ENCODE measurements around the gene DNAH5. TPM values are rescaled to one million over a fixed set of nuclear protein-coding genes. Genes with fewer than 3 reads are reported as not detected.

DNAH5 gene
- total RNA-seq, 1 donor from 2014 or later = 1.2 TPM

- Mint-ChIP-seq H3K27me3 (no peaks in the 10 kb centered on the region), H3K27ac (no peak overlapping the region), H3K9me3 (no peaks in the 10 kb centered on the region), H3K4me3 (no peak overlapping the region), H3K36me3 (no peaks in the 10 kb centered on the region), H3K4me1 (ENCODE audit: unreplicated experiment) (no peaks in the 10 kb centered on the region)
- no peak for DNase-seq (ENCODE audit: extremely low spot score, unreplicated experiment)
- TF ChIP-seq CTCF (conservative IDR thresholded peaks at IDR 0.05) = no peak
Observed at GRCh38 chr5:13921578-13921977, 22.9 kb downstream of the DNAH5 start.

DNA sequence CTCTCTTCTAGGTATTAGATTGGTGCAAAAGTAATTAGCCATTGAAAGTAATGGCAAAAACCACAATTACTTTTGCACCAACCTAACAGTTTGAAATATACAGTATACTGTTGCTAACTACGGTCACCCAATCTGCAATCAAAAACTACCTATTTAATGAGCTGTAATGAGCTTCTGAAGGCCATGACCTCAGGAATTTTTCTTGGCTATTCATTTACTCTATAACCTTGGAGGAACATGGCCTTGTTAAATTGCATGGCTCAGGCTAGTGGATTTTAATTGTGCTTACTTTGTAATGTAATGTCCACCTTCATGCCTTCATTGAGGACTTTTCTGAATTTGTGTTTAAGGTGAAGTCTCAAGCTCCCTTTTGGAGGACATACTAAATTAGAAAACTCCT, 24.7 kb downstream of the DNAH5 start:
- no peak for TF ChIP-seq CTCF (conservative IDR thresholded peaks at IDR 0.05)
- no peak for DNase-seq (ENCODE audit: extremely low spot score, unreplicated experiment)
- H3K4me1 Mint-ChIP-seq (ENCODE audit: unreplicated experiment) = no peaks in the 10 kb centered on the region
- H3K27ac Mint-ChIP-seq = no peak overlapping the region
- H3K9me3 Mint-ChIP-seq = no peaks in the 10 kb centered on the region
- no peak overlapping the region for H3K4me3 Mint-ChIP-seq
- no peaks in the 10 kb centered on the region for H3K27me3 Mint-ChIP-seq
- H3K36me3 Mint-ChIP-seq = no peaks in the 10 kb centered on the region

GRCh38 chr5:13919087-13919486, 25.4 kb downstream of the DNAH5 start:
- Mint-ChIP-seq H3K27ac (no peak overlapping the region), H3K36me3 (no peaks in the 10 kb centered on the region), H3K9me3 (no peaks in the 10 kb centered on the region), H3K4me1 (ENCODE audit: unreplicated experiment) (no peaks in the 10 kb centered on the region), H3K27me3 (no peaks in the 10 kb centered on the region), H3K4me3 (no peak overlapping the region)
- no peak for DNase-seq (ENCODE audit: extremely low spot score, unreplicated experiment)
- TF ChIP-seq CTCF (conservative IDR thresholded peaks at IDR 0.05) = no peak

- no peaks in the 10 kb centered on the region for H3K9me3 Mint-ChIP-seq
- no peaks in the 10 kb centered on the region for H3K4me1 Mint-ChIP-seq (ENCODE audit: unreplicated experiment)
- DNase-seq (ENCODE audit: extremely low spot score, unreplicated experiment) = no peak
- H3K27me3 Mint-ChIP-seq = no peaks in the 10 kb centered on the region
- H3K4me3 Mint-ChIP-seq = no peak overlapping the region
- H3K36me3 Mint-ChIP-seq = no peaks in the 10 kb centered on the region
- no peak for TF ChIP-seq CTCF (conservative IDR thresholded peaks at IDR 0.05)
- H3K27ac Mint-ChIP-seq = no peak overlapping the region
Observed at GRCh38 chr5:13917061-13917460, 27.4 kb downstream of the DNAH5 start.

DNA sequence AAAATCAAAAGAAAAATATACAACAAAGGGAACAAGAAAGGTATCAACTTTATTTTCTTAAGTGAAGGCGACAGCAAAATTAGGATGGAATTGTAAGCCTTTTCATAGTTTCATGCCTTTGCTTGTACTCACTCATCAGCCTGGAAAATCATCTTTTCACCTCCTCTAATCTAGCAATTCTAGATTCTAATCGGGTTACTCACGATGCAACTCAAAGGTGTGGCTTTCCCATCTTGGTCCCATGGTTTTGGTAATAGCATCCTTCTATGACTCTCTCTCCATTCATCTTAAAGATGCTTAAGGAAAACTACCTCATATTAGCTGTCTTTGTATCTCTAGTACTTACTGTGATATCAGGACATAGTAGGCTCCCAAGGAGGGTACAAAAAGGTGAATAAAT, 30.5 kb downstream of the DNAH5 start:
- no peak overlapping the region for H3K27ac Mint-ChIP-seq
- no peak for DNase-seq (ENCODE audit: extremely low spot score, unreplicated experiment)
- no peaks in the 10 kb centered on the region for H3K27me3 Mint-ChIP-seq
- H3K4me3 Mint-ChIP-seq = no peak overlapping the region
- TF ChIP-seq CTCF (conservative IDR thresholded peaks at IDR 0.05) = no peak
- no peaks in the 10 kb centered on the region for H3K4me1 Mint-ChIP-seq (ENCODE audit: unreplicated experiment)
- no peaks in the 10 kb centered on the region for H3K9me3 Mint-ChIP-seq
- H3K36me3 Mint-ChIP-seq = no peaks in the 10 kb centered on the region

DNA sequence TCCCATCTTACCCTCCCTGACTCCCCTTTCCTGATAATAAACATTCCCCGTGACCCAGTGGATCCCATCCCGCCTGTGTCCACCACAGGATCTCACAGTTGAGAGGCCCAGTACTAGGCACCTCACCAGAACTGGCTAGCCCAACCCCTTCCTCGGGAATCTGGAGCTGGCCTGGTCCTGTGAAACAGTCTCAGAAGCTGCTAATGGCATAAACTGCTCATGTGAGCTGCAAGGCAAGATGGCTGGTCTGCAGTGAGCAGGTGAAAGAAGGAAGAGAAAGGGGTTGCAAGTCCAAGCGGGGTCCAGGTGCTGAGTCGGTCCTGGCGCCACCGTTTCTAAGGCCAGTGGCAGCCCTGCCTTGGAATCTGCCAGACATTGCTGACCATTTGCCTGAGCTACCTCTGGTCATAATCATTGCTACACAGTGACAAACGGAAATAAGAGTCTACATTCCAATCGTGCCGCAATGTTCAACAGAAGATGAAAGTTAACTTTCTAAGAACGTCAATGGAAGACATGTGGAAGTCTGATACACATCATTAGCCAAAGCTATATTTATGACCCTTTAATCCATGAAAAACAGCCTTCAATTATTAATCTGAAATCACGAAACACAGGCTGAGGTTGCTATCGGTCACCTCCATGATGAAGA, 33.7 kb downstream of the DNAH5 start:
- no peaks in the 10 kb centered on the region for H3K36me3 Mint-ChIP-seq
- TF ChIP-seq CTCF (conservative IDR thresholded peaks at IDR 0.05) = no peak
- no peak for DNase-seq (ENCODE audit: extremely low spot score, unreplicated experiment)

More for the DNA sequence above, 33.7 kb downstream of the DNAH5 start:
- H3K4me1 Mint-ChIP-seq (ENCODE audit: unreplicated experiment) = no peaks in the 10 kb centered on the region
- H3K4me3 Mint-ChIP-seq = no peak overlapping the region
- H3K27ac Mint-ChIP-seq = no peak overlapping the region
- no peaks in the 10 kb centered on the region for H3K9me3 Mint-ChIP-seq
- no peaks in the 10 kb centered on the region for H3K27me3 Mint-ChIP-seq
